A549 (cell line): ENCODE measurements around the gene ACER3. TPM values are rescaled to one million over a fixed set of nuclear protein-coding genes. Genes with fewer than 3 reads are reported as not detected.

Experiments
- ATAC-seq, 2 experiments: fragments of 200-7000 bp in 1 of 2; fragments of >200 bp in 1 of 2; cut with Nextera tagmentation in 1 of 2; cut with Tn5 transposase in 1 of 2; 3 replicates each; pipeline versions ENCODE4 v1.8.0 to v1.9.1; 2018 to 2020; ENCODE audit warnings: mild to moderate bottlenecking in 1 of 2, moderate library complexity in 1 of 2
- CTCF ChIA-PET: fragments of 300-600 bp; sonication (Branson Sonifier 250); formaldehyde crosslinking; extraction: SDS; loops from one replicate; lab custom pipeline; 2021; ENCODE audit warnings: antibody characterized with exemption, inconsistent platforms; lab: Yijun Ruan, JAX
- POLR2A ChIA-PET: fragments of 350-600 bp; formaldehyde crosslinking; extraction: SDS; loops from one replicate; lab custom pipeline; 2021; ENCODE audit warnings: antibody characterized with exemption, inconsistent platforms; lab: Yijun Ruan, JAX
- DNase-seq, 2 experiments: peaks; one replicate each; pipeline versions ENCODE4 v3.0.0 to v3.0.0-alpha.2; 2011 to 2016; ENCODE audit warnings: low read depth in 1 of 2, low spot score in 1 of 2
- FAIRE-seq: peaks from 2 replicates; lab custom pipeline; 2011; peaks lifted over from hg19 to GRCh38; lab: Jason Lieb, UNC
- H3K27ac ChIP-seq, 2 experiments: fragments of >200 bp; sonication (Bioruptor Twin); formaldehyde crosslinking; 3 replicates each; pipeline ENCODE4 v1.5.1; 2016 to 2017
- H3K4me1 ChIP-seq: fragments of >200 bp; sonication (Bioruptor Twin); formaldehyde crosslinking; 3 replicates; pipeline ENCODE4 v1.6.1; 2016
- H3K4me2 ChIP-seq: fragments of >200 bp; sonication (Bioruptor Twin); formaldehyde crosslinking; 3 replicates; pipeline ENCODE4 v1.6.1; 2016
- H3K4me3 ChIP-seq: fragments of >200 bp; sonication (Bioruptor Twin); formaldehyde crosslinking; 3 replicates; pipeline ENCODE4 v1.5.1; 2016
- H3K9me3 ChIP-seq: fragments of >200 bp; sonication (Bioruptor Twin); formaldehyde crosslinking; 3 replicates; pipeline ENCODE4 v1.6.1; 2016
- CHD2 ChIP-seq: fragments of 150-350 bp; IDR thresholded peaks from 2 replicates; pipeline ENCODE4 v1.6.1; 2014; ENCODE audit warnings: low read length; ENCODE audit not compliant: partially characterized antibody
- EP300 ChIP-seq, 2 experiments: fragments of >200 bp; sonication (Bioruptor Twin); formaldehyde crosslinking; IDR thresholded peaks; 2 replicates in 1 of 2; 3 replicates in 1 of 2; pipeline ENCODE4 v1.6.1; 2016 to 2017
- ESRRA ChIP-seq: fragments of 150-350 bp; IDR thresholded peaks from 2 replicates; pipeline ENCODE4 v1.6.1; 2014; ENCODE audit warnings: mild to moderate bottlenecking, low read length, borderline replicate concordance
- FOXS1 ChIP-seq: fragments of 250-450 bp; sonication (Bioruptor Pico); IDR thresholded peaks from 2 replicates; pipeline ENCODE4 v1.5.0; 2020; ENCODE audit warnings: mild to moderate bottlenecking, moderate library complexity
- GATA3 ChIP-seq: IDR thresholded peaks from 2 replicates; pipeline ENCODE4 v1.6.1; 2012; ENCODE audit warnings: borderline replicate concordance
- HEYL ChIP-seq: fragments of 250-450 bp; sonication (Bioruptor Pico); IDR thresholded peaks from 2 replicates; pipeline ENCODE4 v1.8.0; 2021; ENCODE audit warnings: mild to moderate bottlenecking, moderate library complexity
- HOXA7 ChIP-seq: fragments of 250-450 bp; sonication (Bioruptor Pico); IDR thresholded peaks from 2 replicates; pipeline ENCODE4 v1.5.0; 2020; ENCODE audit warnings: mild to moderate bottlenecking, moderate library complexity
- JUNB ChIP-seq: fragments of >200 bp; sonication (Bioruptor Twin); formaldehyde crosslinking; IDR thresholded peaks from 2 replicates; pipeline ENCODE4 v1.6.1; 2016
- KDM5A ChIP-seq: fragments of 200-600 bp; sonication (generic); IDR thresholded peaks from 2 replicates; pipeline ENCODE4 v1.6.1; 2016; ENCODE audit warnings: antibody characterized with exemption, mild to moderate bottlenecking
- NFE2L2 ChIP-seq: fragments of 150-350 bp; conservative IDR thresholded peaks from 2 replicates; pipeline ENCODE4 v1.6.1; 2014; ENCODE audit warnings: low read length
- PHF8 ChIP-seq: fragments of 200-600 bp; sonication (generic); IDR thresholded peaks from 2 replicates; pipeline ENCODE4 v1.6.1; 2016; ENCODE audit warnings: low read depth, mild to moderate bottlenecking, antibody characterized with exemption, moderate library complexity, borderline replicate concordance
- RAD21 ChIP-seq, 2 experiments: fragments of >200 bp in 1 of 2; sonication (Bioruptor Twin) in 1 of 2; formaldehyde crosslinking in 1 of 2; IDR thresholded peaks in 1 of 2; conservative IDR thresholded peaks in 1 of 2; 2 replicates in 1 of 2; 3 replicates in 1 of 2; pipeline ENCODE4 v1.6.1; 2012 to 2018; ENCODE audit warnings: inconsistent platforms in 1 of 2
- RNF2 ChIP-seq: fragments of 200-600 bp; sonication (generic); IDR thresholded peaks from 2 replicates; pipeline ENCODE4 v1.6.1; 2016; ENCODE audit warnings: low read depth, mild to moderate bottlenecking, antibody characterized with exemption, moderate library complexity, borderline replicate concordance
- SMC3 ChIP-seq: fragments of >200 bp; sonication (Bioruptor Twin); formaldehyde crosslinking; IDR thresholded peaks from 3 replicates; pipeline ENCODE4 v1.6.1; 2018; ENCODE audit warnings: inconsistent platforms
- SREBF2 ChIP-seq: fragments of 450-650 bp; IDR thresholded peaks from 2 replicates; pipeline ENCODE4 v1.6.1; 2014; ENCODE audit warnings: mild to moderate bottlenecking, moderate library complexity
- TFCP2L1 ChIP-seq: fragments of 250-450 bp; sonication (Bioruptor Pico); IDR thresholded peaks from 2 replicates; pipeline ENCODE4 v1.5.0; 2021; ENCODE audit warnings: mild to moderate bottlenecking
- TP53 ChIP-seq: fragments of 250-450 bp; sonication (Bioruptor Pico); IDR thresholded peaks from 2 replicates; pipeline ENCODE4 v1.5.0; 2021; ENCODE audit warnings: mild to moderate bottlenecking, moderate library complexity
- ZC3H11A ChIP-seq: fragments of 450-650 bp; IDR thresholded peaks from 2 replicates; pipeline ENCODE4 v1.6.1; 2014; ENCODE audit warnings: antibody characterized with exemption, mild to moderate bottlenecking
- ZFP36 ChIP-seq: fragments of 450-650 bp; IDR thresholded peaks from 2 replicates; pipeline ENCODE4 v1.6.1; 2014; ENCODE audit warnings: borderline replicate concordance; ENCODE audit not compliant: partially characterized antibody
- ZNF302 ChIP-seq: fragments of 250-450 bp; sonication (Bioruptor Pico); IDR thresholded peaks from 2 replicates; pipeline ENCODE4 v1.9.0; 2021; ENCODE audit warnings: inconsistent platforms, mild to moderate bottlenecking, moderate library complexity
- WGBS: methylation state at CpG from one replicate; pipeline ENCODE4 v1.1.6; 2017; ENCODE audit errors: missing lambda C conversion rate; 5-methylcytosine and 5-hydroxymethylcytosine counted together
- polyA plus RNA-seq, 4 experiments: library from polyadenylated mRNA; depleted of rRNA in 3 of 4; stranded (reverse); fragments of >200 nt; fragmentation: RNase III in 1 of 4; extraction: RNeasy Plus Mini Kit Qiagen cat#74134 plus additional on column Dnase treatment in 1 of 4; gene quantifications; 2 replicates in 3 of 4; 3 replicates in 1 of 4; pipeline ENCODE4 v1.2.3, GENCODE V29; 2011 to 2017
- TF ChIP-seq, protein P1 (sequence below): fragments of 200-600 bp; sonication (generic); IDR thresholded peaks from 2 replicates; pipeline ENCODE4 v1.6.1; 2016; ENCODE audit warnings: antibody characterized with exemption, mild to moderate bottlenecking, moderate library complexity
- TF ChIP-seq, protein P2 (sequence below): fragments of >200 bp; sonication (Bioruptor Twin); formaldehyde crosslinking; IDR thresholded peaks from 2 replicates; pipeline ENCODE4 v1.6.1; 2016
- TF ChIP-seq, protein P3 (sequence below): IDR thresholded peaks from 2 replicates; pipeline ENCODE4 v1.6.1; 2012; ENCODE audit warnings: low read depth, borderline replicate concordance
- TF ChIP-seq, protein P4 (sequence below): fragments of 250-450 bp; sonication (Bioruptor Pico); IDR thresholded peaks from 2 replicates; pipeline ENCODE4 v1.5.0; 2021; ENCODE audit warnings: mild to moderate bottlenecking, moderate library complexity, borderline replicate concordance
- TF ChIP-seq, protein P5 (sequence below): fragments of 450-650 bp; IDR thresholded peaks from 2 replicates; pipeline ENCODE4 v1.6.1; 2014; ENCODE audit warnings: antibody characterized with exemption
- TF ChIP-seq, protein P6 (sequence below): IDR thresholded peaks from 2 replicates; pipeline ENCODE4 v1.6.1; 2012

ACER3 gene
- polyA plus RNA-seq, 2 of the 4 experiments (the other 2 are of a cell fraction): 16.0 to 46.6 TPM

DNA sequence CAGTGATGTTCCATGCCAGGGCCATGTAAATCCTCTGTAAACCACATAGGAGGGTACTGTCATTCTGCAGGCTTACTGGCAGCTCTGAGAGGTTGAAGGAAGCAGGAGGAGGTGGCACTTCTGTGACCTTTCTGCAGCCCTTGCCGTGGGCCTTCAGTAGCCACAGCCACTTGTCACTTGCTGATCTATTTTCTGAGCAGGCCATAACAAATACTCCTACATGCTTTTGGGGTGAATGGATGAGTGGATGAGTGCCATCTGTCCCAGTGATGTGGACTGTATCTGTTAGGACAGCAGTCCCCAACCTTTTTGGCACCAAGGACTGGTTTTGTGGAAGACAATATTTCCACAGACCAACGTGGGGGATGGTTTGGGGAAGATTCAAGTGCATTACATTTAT lies 183.6 kb downstream of the ACER3 start:
- CTCF ChIA-PET: interaction anchor here (0.6 to 3.7 kb wide), 10 partner anchors 8 to 310 kb away, joined by 3 to 60 read pairs (median 12); partner anchors contain the start of gene B3GNT6
- Histone ChIP-seq H3K4me2 (no peak overlapping the region), H3K27ac (no peak overlapping the region), H3K9me3 (no peaks in the 10 kb centered on the region)
- FAIRE-seq (no peak), DNase-seq (no peak)
- 78% methylated on average over 2 of the region's 2 CpGs for whole genome bisulfite sequencing
- no peak for TF ChIP-seq HOXA7
- TF ChIP-seq, all 56 proteins: peak for 0
- no peak for ATAC-seq
- peaks cover 12% of the 10 kb centered on the region; the same call in 2 of the 3 replicates for H3K4me1 ChIP-seq
- H3K4me3 ChIP-seq: no peak overlapping the region
- POLR2A ChIA-PET: interaction anchor here (1.3 kb wide), 1 partner anchor 22 kb away, joined by 3 read pairs; the partner anchor contains the start of gene CAPN5

DNA sequence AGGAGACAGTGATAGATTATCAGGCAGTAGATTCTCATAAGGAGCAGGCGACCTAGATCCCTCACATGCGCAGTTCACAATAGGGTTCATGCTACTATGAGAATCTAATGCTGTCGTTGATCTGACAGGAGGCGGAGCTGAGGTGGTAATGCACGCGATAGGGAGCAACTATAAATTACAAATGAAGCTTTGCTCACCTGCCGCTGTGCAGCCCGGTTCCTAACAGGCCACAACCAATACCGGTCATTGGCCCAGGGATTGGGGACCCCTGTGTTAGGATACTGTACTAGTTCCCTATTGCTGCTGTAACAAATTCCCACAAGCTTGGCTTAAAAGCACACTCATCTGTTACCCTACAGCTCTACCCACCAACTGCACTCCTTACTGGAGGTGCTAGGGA lies 184.2 kb downstream of the ACER3 start:
- Histone ChIP-seq H3K4me1 (peaks cover 12% of the 10 kb centered on the region; the same call in 2 of the 3 replicates), H3K4me3 (no peak overlapping the region), H3K4me2 (no peak overlapping the region), H3K9me3 (no peaks in the 10 kb centered on the region), H3K27ac (no peak overlapping the region)
- ATAC-seq (no peak), FAIRE-seq (no peak), DNase-seq (no peak)
- CTCF ChIA-PET: interaction anchor here (0.6 to 3.7 kb wide), 25 partner anchors 9 to 323 kb away, joined by 3 to 60 read pairs (median 5); partner anchors contain the start of gene B3GNT6
- 93% methylated on average over 9 of the region's 9 CpGs for WGBS
- POLR2A ChIA-PET: interaction anchor here (1.3 kb wide), 1 partner anchor 22 kb away, joined by 3 read pairs; the partner anchor contains the start of gene CAPN5
- TF ChIP-seq NFE2L2: no peak
- no peak for TF ChIP-seq PHF8
- TF ChIP-seq EP300 (IDR thresholded peaks at IDR 0.05): no peak
- TF ChIP-seq RNF2: no peak
- TF ChIP-seq KDM5A: no peak
- no peak for TF ChIP-seq SREBF2
- TF ChIP-seq ZFP36: no peak
- no peak for TF ChIP-seq GATA3
- no peak for TF ChIP-seq ESRRA
- TF ChIP-seq, protein P1, sequence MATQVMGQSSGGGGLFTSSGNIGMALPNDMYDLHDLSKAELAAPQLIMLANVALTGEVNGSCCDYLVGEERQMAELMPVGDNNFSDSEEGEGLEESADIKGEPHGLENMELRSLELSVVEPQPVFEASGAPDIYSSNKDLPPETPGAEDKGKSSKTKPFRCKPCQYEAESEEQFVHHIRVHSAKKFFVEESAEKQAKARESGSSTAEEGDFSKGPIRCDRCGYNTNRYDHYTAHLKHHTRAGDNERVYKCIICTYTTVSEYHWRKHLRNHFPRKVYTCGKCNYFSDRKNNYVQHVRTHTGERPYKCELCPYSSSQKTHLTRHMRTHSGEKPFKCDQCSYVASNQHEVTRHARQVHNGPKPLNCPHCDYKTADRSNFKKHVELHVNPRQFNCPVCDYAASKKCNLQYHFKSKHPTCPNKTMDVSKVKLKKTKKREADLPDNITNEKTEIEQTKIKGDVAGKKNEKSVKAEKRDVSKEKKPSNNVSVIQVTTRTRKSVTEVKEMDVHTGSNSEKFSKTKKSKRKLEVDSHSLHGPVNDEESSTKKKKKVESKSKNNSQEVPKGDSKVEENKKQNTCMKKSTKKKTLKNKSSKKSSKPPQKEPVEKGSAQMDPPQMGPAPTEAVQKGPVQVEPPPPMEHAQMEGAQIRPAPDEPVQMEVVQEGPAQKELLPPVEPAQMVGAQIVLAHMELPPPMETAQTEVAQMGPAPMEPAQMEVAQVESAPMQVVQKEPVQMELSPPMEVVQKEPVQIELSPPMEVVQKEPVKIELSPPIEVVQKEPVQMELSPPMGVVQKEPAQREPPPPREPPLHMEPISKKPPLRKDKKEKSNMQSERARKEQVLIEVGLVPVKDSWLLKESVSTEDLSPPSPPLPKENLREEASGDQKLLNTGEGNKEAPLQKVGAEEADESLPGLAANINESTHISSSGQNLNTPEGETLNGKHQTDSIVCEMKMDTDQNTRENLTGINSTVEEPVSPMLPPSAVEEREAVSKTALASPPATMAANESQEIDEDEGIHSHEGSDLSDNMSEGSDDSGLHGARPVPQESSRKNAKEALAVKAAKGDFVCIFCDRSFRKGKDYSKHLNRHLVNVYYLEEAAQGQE: no peak
- TF ChIP-seq, protein P2, sequence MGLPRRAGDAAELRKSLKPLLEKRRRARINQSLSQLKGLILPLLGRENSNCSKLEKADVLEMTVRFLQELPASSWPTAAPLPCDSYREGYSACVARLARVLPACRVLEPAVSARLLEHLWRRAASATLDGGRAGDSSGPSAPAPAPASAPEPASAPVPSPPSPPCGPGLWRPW: no peak
- no peak for TF ChIP-seq FOXS1
- no peak for TF ChIP-seq ZC3H11A
- TF ChIP-seq ZNF302: no peak
- no peak for TF ChIP-seq SMC3
- TF ChIP-seq TP53 (CRISPR knock-in tag): no peak

DNA sequence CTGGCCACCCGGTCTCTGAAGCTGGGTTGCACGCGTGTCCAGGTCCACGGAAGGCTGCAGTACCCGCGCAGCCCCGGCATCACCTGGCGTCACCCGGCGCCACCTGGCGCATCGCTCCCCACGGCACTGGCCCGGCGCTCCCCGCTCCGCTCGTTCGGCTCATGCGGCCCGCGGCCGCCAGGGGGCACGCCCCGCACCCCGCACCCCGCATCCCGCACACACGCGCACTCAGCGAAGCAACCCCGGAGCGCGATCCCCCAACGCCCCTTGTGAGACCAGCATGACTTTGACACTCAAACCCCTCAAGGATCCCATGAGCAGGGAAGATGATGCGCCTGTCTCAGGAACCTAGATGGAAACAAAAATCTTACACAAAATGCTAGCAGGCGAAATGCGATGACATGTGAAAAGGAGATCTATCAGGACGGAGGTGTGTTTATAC lies 185.4 kb downstream of the ACER3 start:
- CTCF ChIA-PET: interaction anchor here (0.7 to 3.7 kb wide), 26 partner anchors 9 to 324 kb away, joined by 3 to 60 read pairs (median 5); partner anchors contain the start of gene B3GNT6
- H3K4me2 ChIP-seq: peak overlapping the region; percentile 82
- peak overlapping the region; percentile 26 for H3K4me3 ChIP-seq
- DNase-seq (peak; percentile 57 to 87), ATAC-seq (peak; percentile 88), FAIRE-seq (no peak)
- H3K4me1 ChIP-seq: peaks cover 12% of the 10 kb centered on the region; the same call in 2 of the 3 replicates
- POLR2A ChIA-PET: no interaction called here
- no peaks in the 10 kb centered on the region for H3K9me3 ChIP-seq
- peak overlapping the region; percentile 21 to 64; a peak in 3 of 6 replicates for H3K27ac ChIP-seq
- WGBS: 10% methylated on average over 7 of the region's 39 CpGs
- TF ChIP-seq ESRRA: no peak
- no peak for TF ChIP-seq HEYL (CRISPR knock-in tag)
- no peak for TF ChIP-seq TFCP2L1 (CRISPR knock-in tag)
- TF ChIP-seq, protein P3, sequence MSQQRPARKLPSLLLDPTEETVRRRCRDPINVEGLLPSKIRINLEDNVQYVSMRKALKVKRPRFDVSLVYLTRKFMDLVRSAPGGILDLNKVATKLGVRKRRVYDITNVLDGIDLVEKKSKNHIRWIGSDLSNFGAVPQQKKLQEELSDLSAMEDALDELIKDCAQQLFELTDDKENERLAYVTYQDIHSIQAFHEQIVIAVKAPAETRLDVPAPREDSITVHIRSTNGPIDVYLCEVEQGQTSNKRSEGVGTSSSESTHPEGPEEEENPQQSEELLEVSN: peak; percentile 38; the same call in 1 of the 2 replicates
- TF ChIP-seq JUNB: no peak
- no peak for TF ChIP-seq EP300 (IDR thresholded peaks at IDR 0.05)
- peak; percentile 57 to 89; a peak in 4 of 5 replicates for TF ChIP-seq RAD21 (conservative IDR thresholded peaks at IDR 0.05 in 1 of 2, IDR thresholded peaks at IDR 0.05 in 1 of 2)
- TF ChIP-seq, protein P4, sequence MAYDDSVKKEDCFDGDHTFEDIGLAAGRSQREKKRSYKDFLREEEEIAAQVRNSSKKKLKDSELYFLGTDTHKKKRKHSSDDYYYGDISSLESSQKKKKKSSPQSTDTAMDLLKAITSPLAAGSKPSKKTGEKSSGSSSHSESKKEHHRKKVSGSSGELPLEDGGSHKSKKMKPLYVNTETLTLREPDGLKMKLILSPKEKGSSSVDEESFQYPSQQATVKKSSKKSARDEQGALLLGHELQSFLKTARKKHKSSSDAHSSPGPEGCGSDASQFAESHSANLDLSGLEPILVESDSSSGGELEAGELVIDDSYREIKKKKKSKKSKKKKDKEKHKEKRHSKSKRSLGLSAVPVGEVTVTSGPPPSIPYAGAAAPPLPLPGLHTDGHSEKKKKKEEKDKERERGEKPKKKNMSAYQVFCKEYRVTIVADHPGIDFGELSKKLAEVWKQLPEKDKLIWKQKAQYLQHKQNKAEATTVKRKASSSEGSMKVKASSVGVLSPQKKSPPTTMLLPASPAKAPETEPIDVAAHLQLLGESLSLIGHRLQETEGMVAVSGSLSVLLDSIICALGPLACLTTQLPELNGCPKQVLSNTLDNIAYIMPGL (CRISPR knock-in tag): no peak
- TF ChIP-seq RNF2: no peak
- TF ChIP-seq ZFP36: no peak
- no peak for TF ChIP-seq CHD2
- TF ChIP-seq, protein P5, sequence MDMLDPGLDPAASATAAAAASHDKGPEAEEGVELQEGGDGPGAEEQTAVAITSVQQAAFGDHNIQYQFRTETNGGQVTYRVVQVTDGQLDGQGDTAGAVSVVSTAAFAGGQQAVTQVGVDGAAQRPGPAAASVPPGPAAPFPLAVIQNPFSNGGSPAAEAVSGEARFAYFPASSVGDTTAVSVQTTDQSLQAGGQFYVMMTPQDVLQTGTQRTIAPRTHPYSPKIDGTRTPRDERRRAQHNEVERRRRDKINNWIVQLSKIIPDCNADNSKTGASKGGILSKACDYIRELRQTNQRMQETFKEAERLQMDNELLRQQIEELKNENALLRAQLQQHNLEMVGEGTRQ: no peak
- TF ChIP-seq, protein P6, sequence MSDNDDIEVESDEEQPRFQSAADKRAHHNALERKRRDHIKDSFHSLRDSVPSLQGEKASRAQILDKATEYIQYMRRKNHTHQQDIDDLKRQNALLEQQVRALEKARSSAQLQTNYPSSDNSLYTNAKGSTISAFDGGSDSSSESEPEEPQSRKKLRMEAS: peak; percentile 54; the same call in 1 of the 2 replicates
- no peak for TF ChIP-seq NFE2L2
